Spinal cord (tissue), 10 donors: ENCODE measurements around the gene CATSPERB. TPM values are rescaled to one million over a fixed set of nuclear protein-coding genes. Genes with fewer than 3 reads are reported as not detected.

Experiments used
- DNase-seq, 6 donors: peaks; one replicate each; pipeline versions ENCODE4 v3.0.0 to v3.0.0-alpha.2; 2013 to 2015; ENCODE audit warnings: low spot score in 6 of 6, low read depth in 4 of 6
- H3K27ac ChIP-seq: one replicate; pipeline ENCODE4 v1.5.1; 2013; ENCODE audit warnings: low read depth, low read length, control low read depth
- H3K27me3 ChIP-seq: one replicate; pipeline ENCODE4 v1.6.1; 2013; ENCODE audit warnings: low read length; ENCODE audit not compliant: control insufficient read depth, insufficient read depth
- H3K36me3 ChIP-seq: one replicate; pipeline ENCODE4 v1.6.1; 2013; ENCODE audit warnings: low read length; ENCODE audit not compliant: control insufficient read depth, insufficient read depth
- H3K4me1 ChIP-seq: one replicate; pipeline ENCODE4 v1.6.1; 2013; ENCODE audit warnings: low read length; ENCODE audit not compliant: control insufficient read depth, insufficient read depth
- H3K4me3 ChIP-seq: one replicate; pipeline ENCODE4 v1.5.1; 2013; ENCODE audit warnings: low read depth, low read length, control low read depth
- H3K9me3 ChIP-seq: one replicate; pipeline ENCODE4 v1.6.1; 2013; ENCODE audit warnings: low read length; ENCODE audit not compliant: control insufficient read depth, insufficient read depth
- WGBS: methylation state at CpG from one replicate; pipeline ENCODE4 v1.1.5; 2013; ENCODE audit warnings: missing lambda C conversion rate; ENCODE audit not compliant: insufficient coverage; 5-methylcytosine and 5-hydroxymethylcytosine counted together
- long read RNA-seq, 4 donors: transcript quantifications; one replicate each; lab custom pipeline, GENCODE V29; 2026
- polyA plus RNA-seq, 2 donors: library from polyadenylated mRNA; unstranded; fragments of 120-200 nt; gene quantifications; one replicate each; pipeline ENCODE4 v1.2.1, GENCODE V29; 2013; ENCODE audit not compliant: insufficient read length in 2 of 2
- total RNA-seq, 2 donors: library from RNA; depleted of rRNA in 1 of 2; stranded (reverse); fragments of 120-200 nt in 1 of 2; fragments of >200 nt in 1 of 2; gene quantifications; one replicate each; pipeline versions ENCODE4 v1.2.3 to v1.2.4, GENCODE V29; 2013 to 2014
- donor health status: healthy.

Gene CATSPERB, protein sequence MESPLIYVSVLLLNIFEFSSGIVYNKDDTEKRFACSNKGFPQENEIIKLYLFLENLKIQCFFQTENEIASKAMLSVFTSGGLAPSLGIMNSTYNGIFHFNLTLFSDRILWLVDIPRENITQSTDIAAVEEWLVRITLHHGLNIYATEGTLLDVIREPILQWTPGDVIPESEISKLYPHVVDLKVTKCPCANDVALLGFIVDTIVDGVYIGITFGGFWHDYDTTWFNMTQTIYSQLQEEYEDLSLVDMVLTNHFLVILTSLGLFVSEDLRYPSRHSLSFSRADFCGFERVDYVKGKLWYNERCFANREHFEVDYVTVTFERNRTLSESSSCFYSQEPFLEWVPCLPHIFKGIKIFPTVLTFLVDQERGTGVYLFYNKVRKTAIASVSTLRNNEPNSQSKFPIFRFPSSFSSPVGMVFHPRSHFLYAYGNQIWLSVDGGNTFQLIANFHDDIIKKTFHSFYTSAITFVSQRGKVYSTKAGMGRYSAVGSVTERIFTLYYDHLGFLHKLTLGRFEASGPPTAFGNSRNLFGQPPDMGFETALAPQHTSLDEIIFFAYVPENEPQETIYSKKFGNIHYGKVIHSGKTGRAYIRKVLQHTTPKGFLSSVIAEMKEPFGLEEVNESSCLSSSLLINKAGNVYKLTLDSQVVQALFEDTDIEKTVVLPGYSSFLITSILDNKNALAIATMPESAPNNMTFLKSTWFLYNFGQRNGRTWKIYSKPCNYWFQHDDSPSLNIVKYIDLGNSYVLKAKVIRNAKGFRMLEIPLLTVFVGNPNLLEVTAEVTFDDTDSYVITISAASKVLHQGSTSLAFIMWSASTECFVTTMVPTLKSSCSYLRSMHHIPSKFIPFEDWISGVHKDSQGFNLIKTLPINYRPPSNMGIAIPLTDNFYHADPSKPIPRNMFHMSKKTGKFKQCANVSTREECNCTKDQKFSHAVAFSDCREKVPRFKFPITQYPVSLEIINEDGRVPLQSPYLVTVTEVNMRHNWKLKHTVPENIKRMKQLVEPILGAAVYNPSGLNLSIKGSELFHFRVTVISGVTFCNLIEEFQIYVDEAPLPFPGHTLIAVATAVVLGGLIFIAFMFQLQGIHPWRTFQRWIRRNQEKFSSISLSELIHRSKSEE
- 1 to 10 TPM in 1 of 2 donors, under 1 TPM in 1; 0.44 to 2.1 TPM for total RNA-seq
- polyA plus RNA-seq: under 1 TPM; 0.29 to 0.49 TPM
- long read RNA-seq, donor 1: 0 reads
- long read RNA-seq, donor 2: 0 reads
- long read RNA-seq, donor 3: 0 reads
- long read RNA-seq, donor 4: 0 reads

- no peaks in the 10 kb centered on the region for H3K27me3 ChIP-seq
- no peak within 1 kb of the TSS for H3K4me3 ChIP-seq
- no peaks in the 10 kb centered on the region for H3K4me1 ChIP-seq
- H3K9me3 ChIP-seq: no peaks in the 10 kb centered on the region
- no peak within 1 kb of the TSS for H3K27ac ChIP-seq
- DNase-seq: no peak
- no CpG with 5 or more reads among the region's 2 CpGs for WGBS
- no peaks in the 10 kb centered on the region for H3K36me3 ChIP-seq
Observed at GRCh38 chr14:91731986-91732385, at the start of gene CATSPERB. Gene CATSPERB, minus strand, starts transcription at chr14:91732086. Its CDS starts 2,607 bp downstream, at chr14:91729479.

GRCh38 chr14:91780452-91780851 lies 48.6 kb upstream of the CATSPERB start:
- WGBS: no CpG with 5 or more reads among the region's 3 CpGs
- H3K4me3 ChIP-seq: no peak overlapping the region

GRCh38 chr14:91778217-91778616 lies 46.3 kb upstream of the CATSPERB start:
- no peak overlapping the region for H3K27ac ChIP-seq
- no peaks in the 10 kb centered on the region for H3K9me3 ChIP-seq
- 100% methylated on average over 1 of the region's 2 CpGs for WGBS
- H3K4me1 ChIP-seq: no peaks in the 10 kb centered on the region
- H3K4me3 ChIP-seq: no peak overlapping the region
- no peaks in the 10 kb centered on the region for H3K36me3 ChIP-seq
- no peaks in the 10 kb centered on the region for H3K27me3 ChIP-seq
- no peak for DNase-seq

More at GRCh38 chr14:91780452-91780851, 48.6 kb upstream of the CATSPERB start:
- Histone ChIP-seq H3K27me3 (no peaks in the 10 kb centered on the region), H3K9me3 (no peaks in the 10 kb centered on the region), H3K27ac (no peak overlapping the region), H3K4me1 (no peaks in the 10 kb centered on the region), H3K36me3 (no peaks in the 10 kb centered on the region)
- DNase-seq: no peak

- no peak overlapping the region for H3K27ac ChIP-seq
- no peaks in the 10 kb centered on the region for H3K9me3 ChIP-seq
- H3K36me3 ChIP-seq: no peaks in the 10 kb centered on the region
- no peaks in the 10 kb centered on the region for H3K4me1 ChIP-seq
- no peaks in the 10 kb centered on the region for H3K27me3 ChIP-seq
- no peak for DNase-seq
- WGBS: 59% methylated on average over 3 of the region's 5 CpGs
- no peak overlapping the region for H3K4me3 ChIP-seq
Observed at GRCh38 chr14:91774140-91775096, 42.5 kb upstream of the CATSPERB start.

- no CpG with 5 or more reads among the region's 2 CpGs for WGBS
- Histone ChIP-seq H3K36me3 (no peaks in the 10 kb centered on the region), H3K27me3 (no peaks in the 10 kb centered on the region), H3K9me3 (no peaks in the 10 kb centered on the region), H3K4me1 (no peaks in the 10 kb centered on the region), H3K27ac (no peak overlapping the region), H3K4me3 (no peak overlapping the region)
- DNase-seq: no peak
Observed at GRCh38 chr14:91770185-91770584, 38.3 kb upstream of the CATSPERB start.

DNA sequence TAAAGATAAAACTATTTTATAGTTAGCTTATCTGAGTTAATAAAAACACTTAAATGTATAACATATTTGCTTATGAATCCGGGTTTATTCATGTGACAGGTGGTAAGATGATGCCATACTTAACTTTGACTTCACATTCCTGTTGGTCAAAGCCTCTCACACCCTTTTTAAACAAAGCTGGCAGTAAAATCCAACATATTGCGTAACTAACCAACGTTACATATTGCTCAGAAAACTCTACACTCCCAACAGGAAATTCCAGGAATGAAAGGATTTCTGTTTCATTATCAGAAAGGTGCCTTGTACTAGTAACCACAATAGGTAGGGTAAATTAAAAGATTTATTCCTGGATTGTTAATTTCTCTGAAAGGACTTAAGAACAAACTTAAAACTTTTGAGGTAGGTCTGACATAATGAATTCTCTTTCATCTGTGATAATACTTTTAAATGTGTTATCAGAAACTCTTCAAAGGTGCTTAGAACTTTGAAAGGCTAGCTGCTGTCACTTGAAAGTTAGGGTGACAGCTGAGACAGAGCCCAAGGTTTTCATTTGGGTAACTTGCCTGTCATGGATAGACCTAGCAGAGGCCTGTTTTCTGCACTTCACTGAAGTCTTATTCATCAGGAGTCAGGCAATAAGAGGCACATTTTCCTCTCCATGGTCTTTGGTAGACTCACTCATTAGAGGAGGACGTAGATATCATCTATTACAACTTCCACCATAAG lies 23.8 kb upstream of the CATSPERB start:
- Histone ChIP-seq H3K4me3 (no peak overlapping the region), H3K27ac (no peak overlapping the region), H3K4me1 (peaks cover 3% of the 10 kb centered on the region), H3K9me3 (peaks cover 3% of the 10 kb centered on the region), H3K36me3 (no peaks in the 10 kb centered on the region), H3K27me3 (no peaks in the 10 kb centered on the region)
- DNase-seq: no peak
- WGBS: no CpG with 5 or more reads among the region's 4 CpGs

DNA sequence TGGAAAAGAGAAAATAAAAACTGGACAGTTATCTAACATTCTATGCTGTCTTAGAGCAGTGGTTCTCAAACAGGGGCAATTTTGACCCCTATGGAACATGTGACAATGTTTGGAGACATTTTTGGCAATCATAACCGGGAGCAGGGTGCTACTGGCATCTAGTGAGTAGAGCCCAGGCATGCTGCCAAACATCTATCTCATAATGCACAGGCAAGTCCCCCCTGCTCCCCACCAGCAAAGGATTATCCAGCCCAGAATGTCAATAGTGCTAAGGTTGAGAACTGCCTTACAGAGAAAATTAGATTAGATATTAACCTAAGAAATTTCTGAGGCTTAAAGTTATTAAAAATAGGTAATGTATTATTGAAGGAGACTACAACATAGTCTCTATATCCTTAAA lies 22.9 kb upstream of the CATSPERB start:
- H3K9me3 ChIP-seq: no peaks in the 10 kb centered on the region
- peaks cover 3% of the 10 kb centered on the region for H3K4me1 ChIP-seq
- no peaks in the 10 kb centered on the region for H3K36me3 ChIP-seq
- H3K27me3 ChIP-seq: no peaks in the 10 kb centered on the region
- DNase-seq: peak in 2 of 6 donors; percentile 12 to 28
- no peak overlapping the region for H3K27ac ChIP-seq
- WGBS: no CpG with 5 or more reads among the region's 1 CpG
- H3K4me3 ChIP-seq: no peak overlapping the region

GRCh38 chr14:91754185-91754584 lies 22.3 kb upstream of the CATSPERB start:
- no CpG with 5 or more reads among the region's 1 CpG for WGBS
- Histone ChIP-seq H3K9me3 (no peaks in the 10 kb centered on the region), H3K4me1 (peaks cover 3% of the 10 kb centered on the region), H3K27me3 (no peaks in the 10 kb centered on the region), H3K4me3 (no peak overlapping the region), H3K27ac (no peak overlapping the region), H3K36me3 (no peaks in the 10 kb centered on the region)
- no peak for DNase-seq
